Fibroblast of pulmonary artery (primary cell): ENCODE measurements around the gene IQGAP2.

Experiments used
- DNase-seq: peaks from one replicate; pipeline ENCODE4 v3.0.0-alpha.2; 2010; ENCODE audit warnings: low read depth
- H3K4me3 ChIP-seq: replicated peaks from 2 replicates; pipeline ENCODE4 v1.5.1; 2011; ENCODE audit warnings: low read depth, mild to moderate bottlenecking, control low read depth, low read length, moderate library complexity
- TF ChIP-seq, protein P1 (sequence below): IDR thresholded peaks from 2 replicates; pipeline ENCODE4 v1.5.1; 2011; ENCODE audit warnings: mild to moderate bottlenecking, control low read depth, low read length, inconsistent platforms; ENCODE audit errors: missing control alignments

The IQGAP2 gene

DNA sequence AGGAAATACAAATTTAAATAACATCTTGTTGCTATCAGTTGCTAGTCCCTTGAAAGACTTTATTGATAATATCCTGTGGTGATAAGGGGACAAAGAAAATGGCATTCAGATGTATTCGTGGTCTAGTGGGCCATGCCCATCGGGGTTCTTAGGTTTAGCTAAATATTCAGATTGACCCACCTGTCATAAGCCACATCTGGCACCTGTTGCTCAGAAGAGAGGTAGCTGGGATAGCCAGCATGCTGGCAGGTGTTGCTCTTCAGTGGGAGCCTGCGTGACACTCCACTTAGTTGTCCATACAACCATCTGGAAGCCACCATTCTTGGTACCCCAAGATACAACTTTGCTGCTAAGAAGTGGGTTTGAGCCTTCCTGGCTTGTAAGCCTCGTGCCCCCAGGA lies 183.4 kb downstream of the IQGAP2 start:
- DNase-seq: no peak
- H3K4me3 ChIP-seq: no peak overlapping the region
- TF ChIP-seq, protein P1, sequence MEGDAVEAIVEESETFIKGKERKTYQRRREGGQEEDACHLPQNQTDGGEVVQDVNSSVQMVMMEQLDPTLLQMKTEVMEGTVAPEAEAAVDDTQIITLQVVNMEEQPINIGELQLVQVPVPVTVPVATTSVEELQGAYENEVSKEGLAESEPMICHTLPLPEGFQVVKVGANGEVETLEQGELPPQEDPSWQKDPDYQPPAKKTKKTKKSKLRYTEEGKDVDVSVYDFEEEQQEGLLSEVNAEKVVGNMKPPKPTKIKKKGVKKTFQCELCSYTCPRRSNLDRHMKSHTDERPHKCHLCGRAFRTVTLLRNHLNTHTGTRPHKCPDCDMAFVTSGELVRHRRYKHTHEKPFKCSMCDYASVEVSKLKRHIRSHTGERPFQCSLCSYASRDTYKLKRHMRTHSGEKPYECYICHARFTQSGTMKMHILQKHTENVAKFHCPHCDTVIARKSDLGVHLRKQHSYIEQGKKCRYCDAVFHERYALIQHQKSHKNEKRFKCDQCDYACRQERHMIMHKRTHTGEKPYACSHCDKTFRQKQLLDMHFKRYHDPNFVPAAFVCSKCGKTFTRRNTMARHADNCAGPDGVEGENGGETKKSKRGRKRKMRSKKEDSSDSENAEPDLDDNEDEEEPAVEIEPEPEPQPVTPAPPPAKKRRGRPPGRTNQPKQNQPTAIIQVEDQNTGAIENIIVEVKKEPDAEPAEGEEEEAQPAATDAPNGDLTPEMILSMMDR: no peak

DNA sequence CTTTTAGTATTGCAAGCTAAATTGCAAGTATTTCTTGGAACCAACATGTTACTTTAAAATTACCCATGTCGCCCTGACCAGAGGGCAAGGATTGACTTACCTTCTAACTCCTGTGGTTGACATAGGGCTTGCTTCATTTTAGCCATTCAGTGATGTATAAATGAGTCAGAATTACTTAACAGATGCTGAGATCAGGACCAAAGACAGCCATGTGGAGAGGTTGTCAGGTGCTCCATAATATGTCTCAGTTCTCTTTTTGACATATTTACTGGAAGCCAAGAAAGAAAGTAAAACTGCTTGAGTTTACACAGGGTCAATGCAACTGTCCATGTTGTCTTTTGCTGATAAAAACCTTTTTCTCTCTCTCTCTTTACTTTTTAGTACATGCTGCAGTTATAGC lies 186.9 kb downstream of the IQGAP2 start:
- no peak overlapping the region for H3K4me3 ChIP-seq
- TF ChIP-seq, protein P1: no peak
- no peak for DNase-seq

DNA sequence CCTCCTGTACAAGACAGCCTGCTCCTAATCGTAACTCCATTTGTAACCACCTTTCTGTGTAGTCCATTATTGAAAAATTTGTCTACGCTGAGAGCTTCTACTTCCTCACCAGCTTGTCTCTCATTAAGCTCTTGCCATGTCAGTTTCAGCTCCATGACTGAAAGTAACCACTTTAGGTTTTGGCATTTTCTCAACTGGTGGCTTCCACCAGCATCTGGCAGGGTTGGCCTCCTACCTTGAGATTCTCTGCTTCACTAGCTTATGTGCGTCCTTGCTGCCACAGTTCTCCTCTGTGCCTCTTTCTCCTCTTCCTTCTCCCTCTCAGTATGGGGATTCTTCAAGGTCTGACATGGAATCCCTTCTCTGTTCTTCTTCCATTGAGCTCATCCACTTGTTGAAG lies 188.3 kb downstream of the IQGAP2 start:
- no peak overlapping the region for H3K4me3 ChIP-seq
- no peak for DNase-seq
- TF ChIP-seq, protein P1: no peak

DNA sequence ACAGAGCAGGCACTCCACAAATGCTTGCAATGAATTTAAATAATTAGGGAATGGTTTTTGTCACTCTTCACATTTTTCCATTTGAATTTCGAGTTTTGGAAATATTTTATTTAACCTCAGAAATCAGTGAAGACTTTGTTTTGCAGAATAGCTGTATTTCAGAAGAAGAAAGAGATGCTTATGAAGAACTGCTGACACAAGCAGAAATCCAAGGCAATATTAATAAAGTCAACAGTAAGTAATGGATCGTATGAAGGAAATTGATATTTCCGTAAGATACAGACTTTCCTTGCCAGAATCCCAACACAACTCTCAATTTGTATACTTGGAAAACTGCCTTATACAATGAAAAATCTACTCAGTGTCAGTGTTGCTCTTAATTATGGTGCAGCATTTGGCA lies 189.6 kb downstream of the IQGAP2 start:
- H3K4me3 ChIP-seq: no peak overlapping the region
- TF ChIP-seq, protein P1: no peak
- no peak for DNase-seq

DNA sequence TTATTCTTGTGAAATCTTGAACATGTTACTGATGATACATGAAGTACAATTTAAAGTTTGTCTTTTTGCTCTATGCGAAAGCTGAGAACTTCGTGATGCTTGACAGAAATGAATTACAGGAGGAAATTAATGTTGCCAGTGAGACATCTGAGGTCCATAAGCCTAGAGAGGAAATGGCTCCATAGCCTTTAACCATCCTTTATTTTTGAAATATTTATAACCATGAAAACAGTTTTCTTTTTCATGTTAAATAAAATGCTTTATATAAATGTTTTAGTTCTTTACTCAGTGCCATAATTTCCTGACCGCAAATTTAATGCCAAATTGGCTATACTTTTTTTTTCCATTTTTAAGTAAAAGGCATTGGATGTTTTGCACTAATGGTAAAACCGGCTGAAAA lies 191.0 kb downstream of the IQGAP2 start:
- no peak overlapping the region for H3K4me3 ChIP-seq
- no peak for DNase-seq
- TF ChIP-seq, protein P1: no peak

DNA sequence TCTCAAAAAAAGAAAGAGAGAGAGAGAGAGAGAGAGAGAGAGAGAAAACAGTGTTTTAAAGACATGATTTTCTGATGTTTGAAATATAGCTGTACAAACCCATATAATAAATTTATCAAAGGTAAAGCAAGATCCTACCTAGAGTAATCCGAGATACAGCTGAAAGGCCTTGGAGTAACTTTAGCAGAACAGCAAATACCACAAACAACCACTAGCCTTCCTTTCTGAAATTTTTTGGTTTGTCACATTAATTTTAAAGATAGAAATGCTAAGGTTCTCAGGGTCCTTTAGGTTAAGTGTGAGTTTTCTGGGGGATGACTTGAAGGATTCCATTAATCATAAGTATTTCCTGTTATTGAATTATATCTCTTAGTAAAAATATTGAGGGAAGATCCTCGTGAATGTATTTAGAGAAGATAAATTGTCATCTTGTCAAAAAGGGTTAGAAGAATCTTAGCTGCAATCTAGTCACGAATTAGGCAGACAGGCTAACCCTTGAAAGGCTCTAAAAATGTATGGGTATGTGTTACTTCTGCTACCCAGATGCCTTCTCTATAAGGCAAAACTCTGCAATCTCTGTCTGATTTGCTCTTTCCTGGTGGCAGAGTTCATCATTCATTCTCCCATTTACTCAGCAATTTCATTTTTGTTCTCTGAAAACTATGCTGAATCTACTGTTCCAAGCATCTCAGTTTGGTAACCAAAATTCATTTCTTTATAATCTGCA lies 192.8 kb downstream of the IQGAP2 start:
- no peak overlapping the region for H3K4me3 ChIP-seq
- TF ChIP-seq, protein P1: no peak
- no peak for DNase-seq

DNA sequence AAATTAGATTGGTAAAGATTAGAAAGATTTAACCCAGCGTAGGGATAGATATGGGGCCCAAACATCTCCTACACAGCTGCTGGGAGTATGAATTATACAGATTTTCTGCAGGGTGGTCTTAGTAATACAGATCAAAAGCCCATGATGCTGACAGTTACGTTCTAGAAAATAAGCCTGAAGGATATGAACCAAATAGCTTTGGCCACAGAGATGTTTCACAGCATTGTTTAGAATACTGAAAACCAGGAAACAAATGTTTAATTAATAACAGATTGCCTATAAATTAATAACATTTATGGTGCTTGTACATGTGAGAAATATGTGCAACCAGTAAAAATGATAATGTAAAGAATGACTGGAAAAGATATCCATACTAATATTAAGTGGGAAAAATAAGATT lies 195.4 kb downstream of the IQGAP2 start:
- TF ChIP-seq, protein P1: no peak
- DNase-seq: no peak
- H3K4me3 ChIP-seq: no peak overlapping the region
